Adrenal gland (tissue), 12 donors: ENCODE results near the gene PTBP3. TPM values are rescaled to one million over a fixed set of nuclear protein-coding genes. Genes with fewer than 3 reads are reported as not detected.

ENCODE experiments used
- DNase-seq, 7 donors: peaks; one replicate each; pipeline ENCODE4 v3.0.0-alpha.2; 2019 to 2020
- H3K27ac ChIP-seq, 5 donors: fragments of 200-600 bp; sonication (generic) in 4 of 5; 1 replicate in 3 of 5; 2 replicates in 2 of 5; pipeline versions ENCODE4 v1.5.1 to v1.8.0; 2016 to 2020; ENCODE audit warnings: mild to moderate bottlenecking in 1 of 5
- H3K27me3 ChIP-seq: fragments of 200-600 bp; 2 replicates; pipeline ENCODE4 v1.8.0; 2021
- H3K36me3 ChIP-seq, 2 donors: fragments of 200-600 bp; replicated peaks in 1 of 2; 1 replicate in 1 of 2; 2 replicates in 1 of 2; pipeline versions ENCODE4 v1.5.1 to v1.8.0; 2018 to 2022
- H3K4me1 ChIP-seq, 2 donors: fragments of 200-600 bp; replicated peaks in 1 of 2; 1 replicate in 1 of 2; 2 replicates in 1 of 2; pipeline versions ENCODE4 v1.5.1 to v1.8.0; 2018 to 2021
- H3K4me3 ChIP-seq, 4 donors: fragments of 200-600 bp; sonication (generic) in 3 of 4; one replicate each; pipeline ENCODE4 v1.5.1; 2016 to 2018
- H3K9me3 ChIP-seq, 3 donors: fragments of 200-600 bp; sonication (generic) in 1 of 3; replicated peaks in 1 of 3; 1 replicate in 2 of 3; 2 replicates in 1 of 3; pipeline versions ENCODE4 v1.5.1 to v1.8.0; 2016 to 2021
- POLR2A ChIP-seq, 2 donors: fragments of 450-650 bp; IDR thresholded peaks; one replicate each; pipeline ENCODE4 v1.6.1; 2017; ENCODE audit warnings: antibody characterized with exemption in 2 of 2, mild to moderate bottlenecking in 2 of 2, moderate library complexity in 1 of 2
- WGBS, 4 donors: extraction: QIAGEN DNeasy Blood & Tissue Kit in 2 of 4; methylation state at CpG; one replicate each; pipeline versions ENCODE4 v1.1.5 to v1.1.7; 2013 to 2017; 5-methylcytosine and 5-hydroxymethylcytosine counted together
- intact Hi-C, 2 donors: fragments of 100-400 bp; cut with DNase I; formaldehyde crosslinking; loops; one replicate each; pipeline versions ENCODE4 v1.14.1 to v1.15.0; 2022 to 2023
- polyA plus RNA-seq, 3 donors: library from polyadenylated mRNA; stranded (reverse); fragments of 200-250 nt in 2 of 3; fragments of 350-450 nt in 1 of 3; fragmentation: Illumina TruSeq in 1 of 3; extraction: RNeasy Lipid Tissue Mini Kit (QIAGEN cat#74804) in 1 of 3; gene quantifications; one replicate each; pipeline ENCODE4 v1.2.3, GENCODE V29; 2013 to 2014
- total RNA-seq, 9 donors: library from RNA; depleted of rRNA in 4 of 9; stranded (reverse); fragments of >200 nt in 4 of 9; fragments of 120-200 nt in 1 of 9; fragmentation: NEBNext Ultra II Directional in 1 of 9; extraction: Animal tissue kit (Norgen Biotek cat#: 25700) in 1 of 9; gene quantifications; one replicate each; pipeline versions ENCODE4 v1.1.0 to v1.2.4, GENCODE V29; 2013 to 2023
- TF ChIP-seq, protein P1 (sequence below), 6 experiments: fragments of 450-650 bp in 4 of 6; fragments of 200-600 bp in 2 of 6; sonication (generic) in 1 of 6; IDR thresholded peaks; 1 replicate in 5 of 6; 2 replicates in 1 of 6; pipeline versions ENCODE4 v1.5.1 to v1.8.0; 2016 to 2021; ENCODE audit warnings: antibody characterized with exemption in 6 of 6, mild to moderate bottlenecking in 2 of 6, moderate library complexity in 1 of 6
- donor health status: healthy with polysubstance abuse.
- donor health status: Bipolar disorder and iron deficiency.
- donor health status: DM: yes; HTN: yes; CAD: no.
- donor health status: DM: no; HTN: no; CAD: no.
- donor health status: DM: no; HTN: no; CAD: no.
- donor health status: DM: yes; HTN: yes; CAD: no.

PTBP3 gene
- total and polyA plus RNA-seq, 12 donors, result 4.4 to 56.6 (median 30.8) TPM

DNA sequence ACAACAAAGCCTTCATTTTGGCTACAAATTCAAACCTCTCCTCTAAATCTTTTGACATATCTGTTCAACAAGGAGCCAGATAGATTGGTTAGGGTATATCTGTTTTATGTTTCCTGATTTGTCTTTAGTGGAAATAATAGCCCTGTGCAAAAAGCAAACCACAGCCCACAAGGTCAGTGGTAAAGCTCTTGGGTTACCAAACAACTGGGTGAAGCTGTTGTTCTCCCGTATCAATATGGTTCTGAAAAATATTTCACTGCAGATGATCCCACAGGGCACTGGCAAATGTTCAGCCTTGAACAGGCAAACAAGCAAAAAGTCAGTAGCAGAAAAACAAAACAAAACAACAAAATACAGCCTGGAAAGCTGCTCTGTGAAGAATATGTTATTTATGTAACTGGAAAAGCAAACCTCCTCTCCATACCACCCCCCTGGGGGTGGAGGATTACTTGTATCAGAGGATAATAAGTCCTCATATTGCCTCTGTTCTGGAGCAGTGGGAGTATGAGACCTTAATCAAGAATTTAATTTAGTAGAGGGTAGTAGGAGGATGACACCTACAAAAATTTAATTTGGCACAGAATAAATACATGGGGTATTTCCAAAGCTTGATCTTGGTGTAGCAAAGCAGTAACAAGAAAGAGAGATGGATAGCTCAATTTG, 20.8 kb upstream of the PTBP3 start:
- Histone ChIP-seq H3K9me3 (no peaks in the 10 kb centered on the region), H3K27ac (no peak overlapping the region), H3K4me3 (no peak overlapping the region), H3K27me3 (no peaks in the 10 kb centered on the region), H3K4me1 (no peaks in the 10 kb centered on the region), H3K36me3 (no peaks in the 10 kb centered on the region)
- intact Hi-C loops, result no loop called here
- no peak for DNase-seq
- no peak for TF ChIP-seq POLR2A (IDR thresholded peaks at IDR 0.05)
- TF ChIP-seq, protein P1, sequence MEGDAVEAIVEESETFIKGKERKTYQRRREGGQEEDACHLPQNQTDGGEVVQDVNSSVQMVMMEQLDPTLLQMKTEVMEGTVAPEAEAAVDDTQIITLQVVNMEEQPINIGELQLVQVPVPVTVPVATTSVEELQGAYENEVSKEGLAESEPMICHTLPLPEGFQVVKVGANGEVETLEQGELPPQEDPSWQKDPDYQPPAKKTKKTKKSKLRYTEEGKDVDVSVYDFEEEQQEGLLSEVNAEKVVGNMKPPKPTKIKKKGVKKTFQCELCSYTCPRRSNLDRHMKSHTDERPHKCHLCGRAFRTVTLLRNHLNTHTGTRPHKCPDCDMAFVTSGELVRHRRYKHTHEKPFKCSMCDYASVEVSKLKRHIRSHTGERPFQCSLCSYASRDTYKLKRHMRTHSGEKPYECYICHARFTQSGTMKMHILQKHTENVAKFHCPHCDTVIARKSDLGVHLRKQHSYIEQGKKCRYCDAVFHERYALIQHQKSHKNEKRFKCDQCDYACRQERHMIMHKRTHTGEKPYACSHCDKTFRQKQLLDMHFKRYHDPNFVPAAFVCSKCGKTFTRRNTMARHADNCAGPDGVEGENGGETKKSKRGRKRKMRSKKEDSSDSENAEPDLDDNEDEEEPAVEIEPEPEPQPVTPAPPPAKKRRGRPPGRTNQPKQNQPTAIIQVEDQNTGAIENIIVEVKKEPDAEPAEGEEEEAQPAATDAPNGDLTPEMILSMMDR (IDR thresholded peaks at IDR 0.05), result no peak
- 35 to 63% (median 43%) methylated on average over 1 of the region's 1 CpG for WGBS, 4 donors

GRCh38 chr9:112352209-112352608, 18.8 kb upstream of the PTBP3 start:
- H3K4me1 ChIP-seq, result no peaks in the 10 kb centered on the region
- WGBS, 4 donors, result 56 to 65% (median 63%) methylated on average over 3 of the region's 3 CpGs
- DNase-seq, result no peak
- TF ChIP-seq, protein P1 (IDR thresholded peaks at IDR 0.05), result no peak
- no peak for TF ChIP-seq POLR2A (IDR thresholded peaks at IDR 0.05)
- no peak overlapping the region for H3K27ac ChIP-seq
- H3K27me3 ChIP-seq, result no peaks in the 10 kb centered on the region
- H3K9me3 ChIP-seq, result no peaks in the 10 kb centered on the region
- intact Hi-C loops, result no loop called here
- H3K4me3 ChIP-seq, result no peak overlapping the region
- H3K36me3 ChIP-seq, result no peaks in the 10 kb centered on the region

GRCh38 chr9:112351184-112351583, 17.8 kb upstream of the PTBP3 start:
- H3K9me3 ChIP-seq, result no peaks in the 10 kb centered on the region
- no peak overlapping the region for H3K4me3 ChIP-seq
- TF ChIP-seq, protein P1 (IDR thresholded peaks at IDR 0.05), result no peak
- no peak for TF ChIP-seq POLR2A (IDR thresholded peaks at IDR 0.05)
- 40 to 47% (median 46%) methylated on average over 3 of the region's 3 CpGs for WGBS, 4 donors
- H3K27ac ChIP-seq, result no peak overlapping the region
- DNase-seq, result no peak
- intact Hi-C loops, result no loop called here
- no peaks in the 10 kb centered on the region for H3K4me1 ChIP-seq
- no peaks in the 10 kb centered on the region for H3K36me3 ChIP-seq
- no peaks in the 10 kb centered on the region for H3K27me3 ChIP-seq

- no peaks in the 10 kb centered on the region for H3K9me3 ChIP-seq
- H3K4me1 ChIP-seq, result no peaks in the 10 kb centered on the region
- H3K27me3 ChIP-seq, result no peaks in the 10 kb centered on the region
- 50 to 66% (median 62%) methylated on average over 4 of the region's 4 CpGs for WGBS, 4 donors
- H3K4me3 ChIP-seq, result peak overlapping the region in 2 of 4 donors; percentile 35 to 51
- DNase-seq, result no peak
- no peak overlapping the region for H3K27ac ChIP-seq
- no peaks in the 10 kb centered on the region for H3K36me3 ChIP-seq
- TF ChIP-seq POLR2A (IDR thresholded peaks at IDR 0.05), result no peak
- TF ChIP-seq, protein P1 (IDR thresholded peaks at IDR 0.05), result no peak
- intact Hi-C loops, result no loop called here
These were observed 15.6 kb upstream of the PTBP3 start for GRCh38 chr9:112349008-112349333.
